Astrocyte of the spinal cord (primary cell): ENCODE data around the gene ATP2A3.

ENCODE experiments used
- DNase-seq: peaks from one replicate; pipeline ENCODE4 v3.0.0; 2011; ENCODE audit warnings: low read depth, low spot score
- H3K4me3 ChIP-seq: 2 replicates; pipeline ENCODE4 v1.5.1; 2011; ENCODE audit warnings: low read depth, mild to moderate bottlenecking, low read length, moderate library complexity
- in situ Hi-C: cut with HindIII; loops from 2 replicates; pipeline ENCODE4 v1.10.0; 2017; ENCODE audit warnings: low sequenced_read_pairs
- TF ChIP-seq, protein P1 (sequence below): IDR thresholded peaks from 2 replicates; pipeline ENCODE4 v1.5.1; 2012; ENCODE audit warnings: low read depth, mild to moderate bottlenecking, low read length, inconsistent platforms

The ATP2A3 gene

DNA sequence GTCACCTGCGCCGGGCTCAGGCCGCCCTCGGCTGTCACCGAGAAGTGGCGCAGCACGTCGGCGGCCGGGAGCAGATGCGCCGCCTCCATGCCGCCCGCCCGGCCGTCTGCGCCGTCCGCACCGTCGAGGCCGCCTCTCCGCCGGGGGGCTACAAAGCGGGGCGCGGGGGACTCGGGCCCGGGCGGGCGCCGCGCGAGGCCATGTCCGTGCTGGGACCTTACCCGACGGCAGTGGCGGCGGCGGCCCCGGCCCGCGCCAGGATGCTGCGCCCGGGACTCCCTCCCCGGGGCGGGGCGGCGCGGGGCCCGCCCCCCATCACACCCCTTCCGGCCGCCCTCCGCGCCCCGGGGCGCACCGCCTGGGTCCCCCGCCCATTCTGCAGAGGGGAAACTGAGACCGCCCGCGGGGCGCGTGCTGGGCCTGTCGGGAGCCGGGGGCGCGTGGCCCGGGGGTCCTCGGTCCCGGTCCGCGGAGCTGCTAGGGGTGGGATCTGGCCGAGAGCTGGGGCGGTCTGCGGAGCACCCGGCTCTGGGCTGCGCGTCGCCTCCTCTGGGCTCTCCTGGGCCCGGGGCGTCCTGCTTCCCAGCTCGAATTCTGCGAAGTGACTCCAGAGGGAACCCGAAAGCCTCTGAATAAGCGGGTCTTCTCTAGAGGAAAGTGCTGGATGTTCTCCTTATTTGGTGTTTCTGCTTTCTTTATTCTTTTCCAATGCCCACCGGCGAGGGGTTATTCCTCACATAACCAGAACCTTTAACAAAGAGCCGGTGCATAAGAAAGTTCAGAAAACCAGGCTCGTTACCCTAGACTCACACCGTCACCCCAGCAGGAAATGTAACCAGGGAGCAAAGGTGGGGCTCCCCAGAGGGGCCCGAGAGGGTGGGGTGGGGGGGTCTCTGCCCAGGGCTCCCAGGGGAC is at the start of gene ATP2A3:
Gene ATP2A3, minus strand, starts transcription at position 235 of the 915 bp plus-strand sequence. Its CDS starts 146 bp downstream, at position 89.
- no peak for DNase-seq
- H3K4me3 ChIP-seq, result peak within 1 kb of the TSS; percentile 28
- TF ChIP-seq, protein P1, sequence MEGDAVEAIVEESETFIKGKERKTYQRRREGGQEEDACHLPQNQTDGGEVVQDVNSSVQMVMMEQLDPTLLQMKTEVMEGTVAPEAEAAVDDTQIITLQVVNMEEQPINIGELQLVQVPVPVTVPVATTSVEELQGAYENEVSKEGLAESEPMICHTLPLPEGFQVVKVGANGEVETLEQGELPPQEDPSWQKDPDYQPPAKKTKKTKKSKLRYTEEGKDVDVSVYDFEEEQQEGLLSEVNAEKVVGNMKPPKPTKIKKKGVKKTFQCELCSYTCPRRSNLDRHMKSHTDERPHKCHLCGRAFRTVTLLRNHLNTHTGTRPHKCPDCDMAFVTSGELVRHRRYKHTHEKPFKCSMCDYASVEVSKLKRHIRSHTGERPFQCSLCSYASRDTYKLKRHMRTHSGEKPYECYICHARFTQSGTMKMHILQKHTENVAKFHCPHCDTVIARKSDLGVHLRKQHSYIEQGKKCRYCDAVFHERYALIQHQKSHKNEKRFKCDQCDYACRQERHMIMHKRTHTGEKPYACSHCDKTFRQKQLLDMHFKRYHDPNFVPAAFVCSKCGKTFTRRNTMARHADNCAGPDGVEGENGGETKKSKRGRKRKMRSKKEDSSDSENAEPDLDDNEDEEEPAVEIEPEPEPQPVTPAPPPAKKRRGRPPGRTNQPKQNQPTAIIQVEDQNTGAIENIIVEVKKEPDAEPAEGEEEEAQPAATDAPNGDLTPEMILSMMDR, result no peak
- in situ Hi-C loops, result no loop called here

DNA sequence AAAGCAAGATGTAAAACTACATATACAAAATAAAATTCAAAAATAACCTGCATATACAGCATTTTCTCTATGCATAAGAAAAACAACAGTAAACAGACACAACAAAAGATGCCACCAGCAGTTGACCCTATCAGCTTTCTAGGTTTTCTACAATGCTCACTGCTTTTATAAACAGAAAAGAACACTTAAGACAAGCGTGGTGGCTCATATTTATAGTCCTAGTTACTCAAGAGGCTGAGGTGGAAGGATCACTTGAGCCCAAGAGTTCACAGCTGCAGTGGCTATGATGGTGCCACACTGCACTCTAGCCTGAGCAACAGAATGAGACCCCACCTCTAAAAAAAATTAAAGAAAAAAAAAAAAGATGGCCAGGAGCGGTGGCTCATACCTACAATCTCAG is 46.5 kb upstream of the ATP2A3 start:
- H3K4me3 ChIP-seq, result no peak overlapping the region
- in situ Hi-C loops, result no loop called here
- no peak for DNase-seq
- TF ChIP-seq, protein P1, result no peak

- TF ChIP-seq, protein P1, result no peak
- DNase-seq, result no peak
- in situ Hi-C loops, result no loop called here
- no peak overlapping the region for H3K4me3 ChIP-seq
Measured at GRCh38 chr17:4009186-4009785, 45.0 kb upstream of the ATP2A3 start.

- H3K4me3 ChIP-seq, result no peak overlapping the region
- TF ChIP-seq, protein P1, result no peak
- no peak for DNase-seq
- in situ Hi-C loops, result no loop called here
Measured at GRCh38 chr17:4008441-4009185, 44.4 kb upstream of the ATP2A3 start.

DNA sequence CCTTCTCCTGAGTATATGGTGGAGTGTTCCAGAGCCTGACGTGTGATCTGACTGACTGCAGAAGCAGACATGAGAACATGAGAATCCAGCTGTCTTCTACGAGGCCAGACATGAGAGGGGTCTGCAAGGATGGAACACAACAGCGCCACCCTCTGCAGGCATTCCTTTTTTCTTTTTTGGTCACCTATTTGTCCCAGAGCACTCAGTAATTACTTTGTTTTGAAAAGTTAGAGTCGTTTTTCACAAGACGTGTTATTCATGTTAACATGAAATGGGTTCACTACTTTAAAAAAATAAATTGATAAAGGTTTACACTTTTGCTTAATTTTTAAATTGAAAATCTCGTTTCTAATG is 43.8 kb upstream of the ATP2A3 start:
- no peak overlapping the region for H3K4me3 ChIP-seq
- no peak for DNase-seq
- TF ChIP-seq, protein P1, result no peak
- in situ Hi-C loops, result no loop called here

DNA sequence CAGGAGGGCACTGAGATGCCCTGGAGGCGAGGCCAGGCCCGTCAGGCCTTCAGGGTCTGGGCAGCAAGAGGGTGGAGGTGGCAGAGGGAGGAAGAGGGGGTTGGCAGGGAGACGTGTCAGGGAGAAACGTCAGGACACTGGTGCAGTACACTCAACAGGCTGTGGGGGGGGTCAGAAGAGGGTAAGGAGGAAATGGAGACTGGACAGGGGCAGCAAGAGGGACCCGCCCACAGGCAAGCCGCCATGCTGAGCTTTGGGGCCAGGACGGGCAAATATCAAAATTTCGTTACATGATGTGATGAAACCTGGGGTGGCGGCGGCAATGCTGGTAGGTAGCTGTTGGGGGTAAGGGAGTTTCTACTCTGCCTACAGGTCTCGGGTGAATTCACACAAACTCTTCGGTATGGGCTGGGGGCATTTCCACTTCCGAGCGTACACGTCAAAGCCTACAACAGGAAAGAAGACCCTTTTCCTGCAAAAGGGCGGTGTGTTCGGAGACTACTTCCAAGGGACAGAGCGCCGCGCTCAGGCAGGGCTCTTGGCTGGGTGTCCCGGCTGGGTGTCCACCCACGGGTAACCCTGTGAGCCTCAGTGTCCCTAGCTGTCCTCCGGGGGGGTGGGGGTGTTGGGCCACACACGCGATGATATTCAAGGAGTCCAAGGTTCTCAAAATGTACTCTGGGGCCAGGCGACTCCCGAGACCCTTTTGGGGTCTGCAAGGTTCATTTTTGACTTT is 43.3 kb upstream of the ATP2A3 start:
- in situ Hi-C loops, result no loop called here
- no peak overlapping the region for H3K4me3 ChIP-seq
- TF ChIP-seq, protein P1, result no peak
- DNase-seq, result no peak
